CD14-positive monocyte (primary cell): ENCODE data around the gene EFCC1. TPM values are rescaled to one million over a fixed set of nuclear protein-coding genes. Genes with fewer than 3 reads are reported as not detected.

Source experiments
- DNase-seq, 3 donors: peaks; one replicate each; pipeline ENCODE4 v3.0.0-alpha.2; 2011 to 2022
- H2AFZ ChIP-seq: 2 replicates; pipeline ENCODE4 v1.6.0; 2012; ENCODE audit warnings: mild to moderate bottlenecking, low read depth, low read length, inconsistent platforms; ENCODE audit not compliant: insufficient read depth, poor library complexity, severe bottlenecking
- H3K27ac ChIP-seq, 2 donors: 1 replicate in 1 of 2; 2 replicates in 1 of 2; pipeline ENCODE4 v1.5.1; 2012 to 2013; ENCODE audit warnings: low read length in 2 of 2, control low read depth in 1 of 2, inconsistent platforms in 1 of 2, low read depth in 1 of 2, mild to moderate bottlenecking in 1 of 2
- H3K27me3 ChIP-seq, 2 donors: one replicate each; pipeline versions ENCODE4 v1.6.0 to v1.6.1; 2011 to 2013; ENCODE audit warnings: low read length in 2 of 2; ENCODE audit not compliant: control insufficient read depth in 2 of 2, insufficient read depth in 2 of 2
- H3K36me3 ChIP-seq, 2 donors: replicated peaks in 1 of 2; 1 replicate in 1 of 2; 2 replicates in 1 of 2; pipeline versions ENCODE4 v1.5.1 to v1.6.1; 2012 to 2013; ENCODE audit warnings: low read length in 2 of 2, control low read depth in 1 of 2, inconsistent platforms in 1 of 2, mild to moderate bottlenecking in 1 of 2; ENCODE audit not compliant: insufficient read depth in 2 of 2, control insufficient read depth in 1 of 2
- H3K4me1 ChIP-seq, 2 donors: 1 replicate in 1 of 2; 2 replicates in 1 of 2; pipeline versions ENCODE4 v1.5.1 to v1.6.1; 2012 to 2013; ENCODE audit warnings: low read length in 2 of 2, control low read depth in 1 of 2, inconsistent platforms in 1 of 2, mild to moderate bottlenecking in 1 of 2, moderate library complexity in 1 of 2; ENCODE audit not compliant: insufficient read depth in 2 of 2, control insufficient read depth in 1 of 2
- H3K4me2 ChIP-seq: replicated peaks from 2 replicates; pipeline ENCODE3; 2012; ENCODE audit warnings: low read length, moderate library complexity, mild to moderate bottlenecking; ENCODE audit not compliant: poor library complexity, severe bottlenecking; ENCODE audit errors: extremely low read depth
- H3K4me3 ChIP-seq, 3 experiments: fragments of 200-600 bp in 1 of 3; sonication (generic) in 1 of 3; replicated peaks in 1 of 3; 1 replicate in 2 of 3; 2 replicates in 1 of 3; pipeline ENCODE4 v1.5.1; 2011 to 2013; ENCODE audit warnings: low read length in 3 of 3, mild to moderate bottlenecking in 3 of 3, control low read depth in 2 of 3, low read depth in 2 of 3, inconsistent platforms in 1 of 3, moderate library complexity in 1 of 3
- H3K79me2 ChIP-seq: 2 replicates; pipeline ENCODE4 v1.6.0; 2012; ENCODE audit warnings: mild to moderate bottlenecking, control low read depth, inconsistent platforms, low read length, moderate library complexity; ENCODE audit not compliant: insufficient read depth
- H3K9ac ChIP-seq: 2 replicates; pipeline ENCODE4 v1.6.0; 2017; ENCODE audit warnings: low read length, mild to moderate bottlenecking; ENCODE audit not compliant: insufficient read depth, poor library complexity, severe bottlenecking
- H3K9me3 ChIP-seq, 2 donors: replicated peaks in 1 of 2; 1 replicate in 1 of 2; 2 replicates in 1 of 2; pipeline versions ENCODE4 v1.5.1 to v1.6.1; 2012 to 2013; ENCODE audit warnings: low read length in 2 of 2, control low read depth in 1 of 2; ENCODE audit not compliant: control insufficient read depth in 1 of 2, insufficient read depth in 1 of 2
- H4K20me1 ChIP-seq: 2 replicates; pipeline ENCODE4 v1.6.0; 2012; ENCODE audit warnings: mild to moderate bottlenecking, low read length, control low read depth, moderate library complexity; ENCODE audit not compliant: insufficient read depth
- H3K27ac Mint-ChIP-seq, 7 donors: one replicate each; pipeline ENCODE4 v1.8.0; 2020; ENCODE audit warnings: mild to moderate bottlenecking in 7 of 7, mixed read lengths in 7 of 7, moderate library complexity in 6 of 7, inconsistent platforms in 2 of 7
- H3K27me3 Mint-ChIP-seq, 3 donors: one replicate each; pipeline ENCODE4 v1.8.0; 2021 to 2022; ENCODE audit warnings: low read depth in 3 of 3, mild to moderate bottlenecking in 3 of 3, mixed read lengths in 3 of 3, moderate library complexity in 3 of 3, inconsistent platforms in 1 of 3
- H3K36me3 Mint-ChIP-seq, 2 donors: one replicate each; pipeline ENCODE4 v1.8.0; 2020; ENCODE audit warnings: mixed read lengths in 2 of 2, inconsistent platforms in 1 of 2, mild to moderate bottlenecking in 1 of 2
- H3K4me1 Mint-ChIP-seq: one replicate; pipeline ENCODE4 v1.8.0; 2020; ENCODE audit warnings: mild to moderate bottlenecking, mixed read lengths
- H3K4me3 Mint-ChIP-seq, 2 donors: one replicate each; pipeline ENCODE4 v1.8.0; 2020; ENCODE audit warnings: mild to moderate bottlenecking in 2 of 2, mixed read lengths in 2 of 2, moderate library complexity in 1 of 2
- H3K9me3 Mint-ChIP-seq, 7 donors: one replicate each; pipeline ENCODE4 v1.8.0; 2020 to 2022; ENCODE audit warnings: mixed read lengths in 7 of 7, mild to moderate bottlenecking in 6 of 7, moderate library complexity in 6 of 7, inconsistent platforms in 2 of 7
- CTCF ChIP-seq: fragments of 200-600 bp; IDR thresholded peaks from one replicate; pipeline ENCODE4 v1.8.0; 2022; ENCODE audit warnings: antibody characterized with exemption, mild to moderate bottlenecking
- WGBS: methylation state at CpG from one replicate; pipeline ENCODE4 v1.1.5; 2013; ENCODE audit warnings: missing lambda C conversion rate; ENCODE audit not compliant: insufficient coverage; 5-methylcytosine and 5-hydroxymethylcytosine counted together
- intact Hi-C, 2 donors: fragments of 100-400 bp; cut with micrococcal nuclease; formaldehyde crosslinking; loops; one replicate each; pipeline versions ENCODE4 v1.15.0 to v1.15.1; 2023
- polyA plus RNA-seq, 3 donors: library from polyadenylated mRNA; depleted of rRNA in 1 of 3; unstranded in 2 of 3; stranded (reverse) in 1 of 3; fragments of 300-500 nt in 2 of 3; fragments of >200 nt in 1 of 3; fragmentation: Illumina TruSeq in 2 of 3; gene quantifications; 1 replicate in 2 of 3; 2 replicates in 1 of 3; pipeline ENCODE4 v1.2.3, GENCODE V29; 2012 to 2021

The EFCC1 gene
- polyA plus RNA-seq, 3 donors = 0.11 to 0.15 TPM; not detected in 1

GRCh38 chr3:128970740-128971047, 30.4 kb upstream of the EFCC1 start:
- intact Hi-C loops = loop anchor here (10.0 kb wide), 2 partner anchors 344 to 354 kb away; a partner anchor contains a TSS
- Histone ChIP-seq H3K4me2 (no peak overlapping the region), H3K9me3 (no peaks in the 10 kb centered on the region), H3K4me3 (no peak overlapping the region), H4K20me1 (no peaks in the 10 kb centered on the region), H3K27me3 (no peaks in the 10 kb centered on the region), H3K27ac (no peak overlapping the region), H2AFZ (no peak overlapping the region), H3K79me2 (no peaks in the 10 kb centered on the region), H3K4me1 (peaks cover 12 to 22% of the 10 kb centered on the region in 2 donors), H3K9ac (no peak overlapping the region), H3K36me3 (no peaks in the 10 kb centered on the region)
- no CpG with 5 or more reads among the region's 1 CpG for WGBS
- DNase-seq = peak; percentile 33 to 41 (median 36)
- H3K27me3 Mint-ChIP-seq = peaks cover 0 to 6% (median 2%) of the 10 kb centered on the region in 3 donors
- no peaks in the 10 kb centered on the region for H3K36me3 Mint-ChIP-seq
- peaks cover 30% of the 10 kb centered on the region for H3K4me1 Mint-ChIP-seq
- peaks cover 0 to 3% (median 0%) of the 10 kb centered on the region in 7 donors for H3K9me3 Mint-ChIP-seq
- no peak overlapping the region for H3K4me3 Mint-ChIP-seq
- no peak overlapping the region for H3K27ac Mint-ChIP-seq
- no peak for TF ChIP-seq CTCF

- Mint-ChIP-seq H3K27me3 (peaks cover 0 to 6% (median 2%) of the 10 kb centered on the region in 3 donors), H3K9me3 (peaks cover 0 to 3% (median 0%) of the 10 kb centered on the region in 7 donors), H3K4me1 (peaks cover 30% of the 10 kb centered on the region), H3K27ac (no peak overlapping the region), H3K36me3 (no peaks in the 10 kb centered on the region), H3K4me3 (peak overlapping the region in 1 of 2 donors; percentile 16)
- Histone ChIP-seq H3K4me1 (peaks cover 12 to 22% of the 10 kb centered on the region in 2 donors), H3K9ac (no peak overlapping the region), H3K9me3 (no peaks in the 10 kb centered on the region), H3K27ac (no peak overlapping the region), H3K27me3 (no peaks in the 10 kb centered on the region), H3K4me3 (no peak overlapping the region), H3K36me3 (no peaks in the 10 kb centered on the region), H2AFZ (peak overlapping the region; percentile 6), H3K79me2 (no peaks in the 10 kb centered on the region), H3K4me2 (no peak overlapping the region), H4K20me1 (no peaks in the 10 kb centered on the region)
- intact Hi-C loops = loop anchor here (10.0 kb wide), 2 partner anchors 343 to 353 kb away; a partner anchor contains a TSS
- no peak for TF ChIP-seq CTCF
- no peak for DNase-seq
- 100% methylated on average over 1 of the region's 6 CpGs for whole genome bisulfite sequencing
Measured at GRCh38 chr3:128971421-128972100, 29.5 kb upstream of the EFCC1 start.
